Keratinocyte (primary cell): Measurements from ENCODE around the gene SESN2. TPM values are rescaled to one million over a fixed set of nuclear protein-coding genes. Genes with fewer than 3 reads are reported as not detected.
A peak's percentile ranks its signal among the peaks of the same experiment; 100 is the strongest.

Source experiments
- DNase-seq: peaks from one replicate; pipeline ENCODE4 v3.0.0-alpha.2; 2011; ENCODE audit warnings: low read depth, missing footprints, low spot score
- FAIRE-seq: peaks from 2 replicates; lab custom pipeline; 2011; peaks lifted over from hg19 to GRCh38; lab: Jason Lieb, UNC
- H2AFZ ChIP-seq: 2 replicates; pipeline ENCODE4 v1.6.0; 2012; ENCODE audit warnings: low read length, control low read depth, inconsistent platforms; ENCODE audit not compliant: control insufficient read depth
- H3K27ac ChIP-seq: 2 replicates; pipeline ENCODE4 v1.5.1; 2011; ENCODE audit warnings: low read length; ENCODE audit not compliant: control insufficient read depth, insufficient read depth
- H3K27me3 ChIP-seq: 3 replicates; pipeline ENCODE4 v1.6.0; 2011; ENCODE audit warnings: low read length; ENCODE audit not compliant: control insufficient read depth, insufficient read depth; ENCODE audit errors: extremely low read depth
- H3K36me3 ChIP-seq, 2 experiments: 2 replicates in 1 of 2; 3 replicates in 1 of 2; pipeline ENCODE4 v1.5.1; 2011; ENCODE audit warnings: low read length in 2 of 2, mild to moderate bottlenecking in 1 of 2; ENCODE audit not compliant: control insufficient read depth in 2 of 2, insufficient read depth in 2 of 2; ENCODE audit errors: extremely low read depth in 1 of 2
- H3K4me1 ChIP-seq: 3 replicates; pipeline ENCODE4 v1.5.1; 2011; ENCODE audit warnings: low read length; ENCODE audit not compliant: control insufficient read depth, insufficient read depth; ENCODE audit errors: extremely low read depth
- H3K4me2 ChIP-seq: 3 replicates; pipeline ENCODE4 v1.6.0; 2011; ENCODE audit warnings: low read depth, low read length; ENCODE audit not compliant: control insufficient read depth, insufficient read depth; ENCODE audit errors: extremely low read depth
- H3K4me3 ChIP-seq, 3 experiments: fragments of 200-600 bp in 1 of 3; sonication (generic) in 1 of 3; 2 replicates in 2 of 3; 3 replicates in 1 of 3; pipeline ENCODE4 v1.5.1; 2011 to 2016; ENCODE audit warnings: low read length in 3 of 3, mild to moderate bottlenecking in 3 of 3, control low read depth in 2 of 3, inconsistent platforms in 1 of 3, low read depth in 1 of 3, mixed read lengths in 1 of 3, mixed run types in 1 of 3, moderate library complexity in 1 of 3; ENCODE audit not compliant: control insufficient read depth in 2 of 3, insufficient read depth in 2 of 3; ENCODE audit errors: extremely low read depth in 1 of 3
- H3K79me2 ChIP-seq: 2 replicates; pipeline ENCODE4 v1.6.0; 2012; ENCODE audit warnings: low read length; ENCODE audit not compliant: control insufficient read depth, insufficient read depth
- H3K9ac ChIP-seq: 3 replicates; pipeline ENCODE4 v1.6.0; 2011; ENCODE audit warnings: low read length; ENCODE audit not compliant: control insufficient read depth, insufficient read depth; ENCODE audit errors: extremely low read depth
- H3K9me1 ChIP-seq: 3 replicates; pipeline ENCODE4 v1.6.0; 2011; ENCODE audit warnings: low read length; ENCODE audit not compliant: control insufficient read depth, insufficient read depth; ENCODE audit errors: extremely low read depth
- H3K9me3 ChIP-seq: 2 replicates; pipeline ENCODE4 v1.5.1; 2012; ENCODE audit warnings: low read depth, low read length; ENCODE audit not compliant: control insufficient read depth
- H4K20me1 ChIP-seq: 3 replicates; pipeline ENCODE4 v1.6.0; 2011; ENCODE audit warnings: low read length; ENCODE audit not compliant: control insufficient read depth, insufficient read depth; ENCODE audit errors: extremely low read depth
- EZH2 ChIP-seq: IDR thresholded peaks from one replicate; pipeline ENCODE4 v1.6.1; 2012; ENCODE audit warnings: inconsistent platforms, mild to moderate bottlenecking, low read length, moderate library complexity
- dilution Hi-C: fragments of 300-500 bp; cut with MboI; formaldehyde crosslinking; loops from one replicate; pipeline ENCODE4 v1.7.0; 2020; ENCODE audit warnings: low sequenced_read_pairs; ENCODE audit not compliant: extremely low pct_ligation_motif_present
- polyA plus RNA-seq, 5 experiments: library from polyadenylated mRNA; depleted of rRNA in 3 of 5; stranded (reverse) in 3 of 5; stranded (forward) in 1 of 5; unstranded in 1 of 5; fragments of >200 nt; gene quantifications; 1 replicate in 1 of 5; 2 replicates in 3 of 5; 3 replicates in 1 of 5; pipeline versions ENCODE4 v1.2.1 to v1.2.3, GENCODE V29; 2011 to 2012; ENCODE audit warnings: missing spikeins in 2 of 5, low read depth in 1 of 5, low replicate concordance in 1 of 5
- TF ChIP-seq, protein P1 (sequence below), 3 experiments: IDR thresholded peaks in 1 of 3; conservative IDR thresholded peaks in 1 of 3; optimal IDR thresholded peaks in 1 of 3; 2 replicates in 2 of 3; 3 replicates in 1 of 3; pipeline versions ENCODE3 to v1.5.1; 2011; ENCODE audit warnings: low read length in 3 of 3, mild to moderate bottlenecking in 3 of 3, moderate library complexity in 2 of 3, control low read depth in 1 of 3, inconsistent platforms in 1 of 3; ENCODE audit not compliant: insufficient read depth in 2 of 3; ENCODE audit errors: extremely low read depth in 1 of 3

The SESN2 gene
- polyA plus RNA-seq, 1 donor (not counting 4 experiments of a cell fraction or from before 2014, with no cell fraction given), result 13.5 TPM

DNA sequence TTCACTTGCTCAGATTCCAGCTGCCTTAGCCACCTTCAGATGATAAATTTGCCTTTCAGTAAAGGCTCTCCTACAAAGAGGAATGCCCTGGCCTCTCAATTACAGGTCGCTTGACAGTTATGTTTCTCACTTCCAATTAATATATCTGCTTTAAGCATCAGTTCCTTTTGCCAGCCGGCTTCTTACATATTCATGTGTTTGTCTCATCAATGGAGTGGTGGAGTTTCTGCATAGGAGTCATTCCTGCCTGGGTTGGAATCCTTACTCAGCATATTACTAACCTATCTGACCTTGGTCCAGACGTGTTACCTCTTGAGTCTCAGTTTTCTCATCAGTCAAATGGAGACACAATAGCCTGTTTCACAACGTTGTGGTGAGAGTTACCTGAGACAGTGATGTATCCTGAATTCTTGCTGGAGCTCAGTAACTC is 9.4 kb upstream of the SESN2 start:
- Histone ChIP-seq H3K9ac (peak overlapping the region; percentile 63), H3K27me3 (no peaks in the 10 kb centered on the region), H3K4me3 (peak overlapping the region in 1 of 3 experiments; percentile 0), H2AFZ (no peak overlapping the region), H4K20me1 (no peaks in the 10 kb centered on the region), H3K9me1 (no peaks in the 10 kb centered on the region), H3K9me3 (no peaks in the 10 kb centered on the region), H3K36me3 (no peaks in the 10 kb centered on the region), H3K4me2 (peak overlapping the region; percentile 93), H3K4me1 (peaks cover 36% of the 10 kb centered on the region), H3K27ac (peak overlapping the region; percentile 95), H3K79me2 (no peaks in the 10 kb centered on the region)
- no peak for DNase-seq
- peak; percentile 62 for FAIRE-seq
- TF ChIP-seq, protein P1, sequence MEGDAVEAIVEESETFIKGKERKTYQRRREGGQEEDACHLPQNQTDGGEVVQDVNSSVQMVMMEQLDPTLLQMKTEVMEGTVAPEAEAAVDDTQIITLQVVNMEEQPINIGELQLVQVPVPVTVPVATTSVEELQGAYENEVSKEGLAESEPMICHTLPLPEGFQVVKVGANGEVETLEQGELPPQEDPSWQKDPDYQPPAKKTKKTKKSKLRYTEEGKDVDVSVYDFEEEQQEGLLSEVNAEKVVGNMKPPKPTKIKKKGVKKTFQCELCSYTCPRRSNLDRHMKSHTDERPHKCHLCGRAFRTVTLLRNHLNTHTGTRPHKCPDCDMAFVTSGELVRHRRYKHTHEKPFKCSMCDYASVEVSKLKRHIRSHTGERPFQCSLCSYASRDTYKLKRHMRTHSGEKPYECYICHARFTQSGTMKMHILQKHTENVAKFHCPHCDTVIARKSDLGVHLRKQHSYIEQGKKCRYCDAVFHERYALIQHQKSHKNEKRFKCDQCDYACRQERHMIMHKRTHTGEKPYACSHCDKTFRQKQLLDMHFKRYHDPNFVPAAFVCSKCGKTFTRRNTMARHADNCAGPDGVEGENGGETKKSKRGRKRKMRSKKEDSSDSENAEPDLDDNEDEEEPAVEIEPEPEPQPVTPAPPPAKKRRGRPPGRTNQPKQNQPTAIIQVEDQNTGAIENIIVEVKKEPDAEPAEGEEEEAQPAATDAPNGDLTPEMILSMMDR (optimal IDR thresholded peaks at IDR 0.05 in 1 of 3, IDR thresholded peaks at IDR 0.05 in 1 of 3, conservative IDR thresholded peaks at IDR 0.05 in 1 of 3; ENCODE audit: extremely low read depth in 1 of 3, insufficient read depth in 2 of 3, low read length in 3 of 3), result no peak
- dilution Hi-C loops, result no loop called here

GRCh38 chr1:28256197-28256827 is 3.0 kb upstream of the SESN2 start:
- Histone ChIP-seq H3K36me3 (peaks cover 0 to 8% of the 10 kb centered on the region in 2 experiments), H3K27ac (no peak overlapping the region), H3K4me1 (peaks cover 12% of the 10 kb centered on the region), H3K4me2 (no peak overlapping the region), H3K27me3 (no peaks in the 10 kb centered on the region), H3K79me2 (peaks cover 20% of the 10 kb centered on the region), H3K4me3 (no peak overlapping the region), H4K20me1 (peaks cover 7% of the 10 kb centered on the region), H3K9ac (no peak overlapping the region), H3K9me1 (no peaks in the 10 kb centered on the region), H3K9me3 (no peaks in the 10 kb centered on the region), H2AFZ (no peak overlapping the region)
- DNase-seq, result no peak
- dilution Hi-C loops, result no loop called here
- no peak for FAIRE-seq
- TF ChIP-seq, protein P1 (optimal IDR thresholded peaks at IDR 0.05 in 1 of 3, IDR thresholded peaks at IDR 0.05 in 1 of 3, conservative IDR thresholded peaks at IDR 0.05 in 1 of 3; ENCODE audit: extremely low read depth in 1 of 3, insufficient read depth in 2 of 3, low read length in 3 of 3), result no peak
- TF ChIP-seq EZH2, result no peak
